ENCODE measurements around the gene CYP4F8.

DNA sequence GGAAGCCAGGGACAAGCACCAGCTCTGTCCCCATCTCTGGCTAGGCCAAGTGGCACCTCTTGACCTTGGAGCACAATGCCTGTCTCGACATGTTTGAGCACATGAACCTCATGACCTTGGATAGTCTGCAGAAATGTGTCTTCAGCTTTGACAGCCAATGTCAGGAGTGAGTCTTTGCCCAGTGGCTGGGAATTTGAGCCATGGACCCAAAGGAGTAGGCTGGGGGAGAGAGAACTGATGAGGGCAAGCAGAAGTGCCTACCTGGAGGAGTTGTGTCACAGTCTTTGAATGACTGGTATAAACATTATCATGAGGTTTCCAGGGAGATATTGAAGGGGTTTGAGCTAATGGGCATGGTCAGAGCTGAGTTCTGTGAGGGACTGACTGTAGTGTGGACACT is 51.2 kb downstream of the CYP4F8 start:
- TF ChIP-seq POLR2AphosphoS5 (IDR thresholded peaks at IDR 0.05): no peak
- TF ChIP-seq, protein P1, sequence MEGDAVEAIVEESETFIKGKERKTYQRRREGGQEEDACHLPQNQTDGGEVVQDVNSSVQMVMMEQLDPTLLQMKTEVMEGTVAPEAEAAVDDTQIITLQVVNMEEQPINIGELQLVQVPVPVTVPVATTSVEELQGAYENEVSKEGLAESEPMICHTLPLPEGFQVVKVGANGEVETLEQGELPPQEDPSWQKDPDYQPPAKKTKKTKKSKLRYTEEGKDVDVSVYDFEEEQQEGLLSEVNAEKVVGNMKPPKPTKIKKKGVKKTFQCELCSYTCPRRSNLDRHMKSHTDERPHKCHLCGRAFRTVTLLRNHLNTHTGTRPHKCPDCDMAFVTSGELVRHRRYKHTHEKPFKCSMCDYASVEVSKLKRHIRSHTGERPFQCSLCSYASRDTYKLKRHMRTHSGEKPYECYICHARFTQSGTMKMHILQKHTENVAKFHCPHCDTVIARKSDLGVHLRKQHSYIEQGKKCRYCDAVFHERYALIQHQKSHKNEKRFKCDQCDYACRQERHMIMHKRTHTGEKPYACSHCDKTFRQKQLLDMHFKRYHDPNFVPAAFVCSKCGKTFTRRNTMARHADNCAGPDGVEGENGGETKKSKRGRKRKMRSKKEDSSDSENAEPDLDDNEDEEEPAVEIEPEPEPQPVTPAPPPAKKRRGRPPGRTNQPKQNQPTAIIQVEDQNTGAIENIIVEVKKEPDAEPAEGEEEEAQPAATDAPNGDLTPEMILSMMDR (IDR thresholded peaks at IDR 0.05 in 8 of 11, conservative IDR thresholded peaks at IDR 0.05 in 3 of 11): no peak

Data from spleen (tissue), 7 donors.